HG03159 (cell line): ENCODE measurements around the gene GABBR1.

ENCODE experiments used
- ATAC-seq: cut with Tn5 transposase; IDR thresholded peaks from one replicate; pipeline ENCODE4 v1.9.1; 2021; ENCODE audit warnings: mild to moderate bottlenecking, moderate library complexity; ENCODE audit not compliant: unreplicated experiment

The GABBR1 gene

DNA sequence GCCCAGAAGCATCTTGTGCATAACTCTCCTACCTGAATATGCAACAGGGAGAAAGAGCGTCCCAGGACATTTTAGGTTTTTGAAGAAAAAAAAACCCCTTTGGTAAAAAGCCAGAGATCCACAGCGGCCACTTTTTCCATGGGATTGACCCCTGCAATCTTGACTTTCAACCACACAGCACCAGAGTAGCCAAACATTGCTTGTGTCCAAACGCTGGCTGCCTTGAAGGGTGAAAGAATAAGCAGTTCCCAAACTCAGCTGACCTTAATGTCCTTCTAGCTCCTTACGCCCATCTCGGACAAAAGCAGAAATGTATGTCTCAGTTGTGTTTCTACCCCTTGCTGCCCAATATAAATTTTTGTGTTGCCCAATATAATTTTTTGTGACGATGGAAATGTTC is 22.7 kb upstream of the GABBR1 start:
- ATAC-seq = no peak

DNA sequence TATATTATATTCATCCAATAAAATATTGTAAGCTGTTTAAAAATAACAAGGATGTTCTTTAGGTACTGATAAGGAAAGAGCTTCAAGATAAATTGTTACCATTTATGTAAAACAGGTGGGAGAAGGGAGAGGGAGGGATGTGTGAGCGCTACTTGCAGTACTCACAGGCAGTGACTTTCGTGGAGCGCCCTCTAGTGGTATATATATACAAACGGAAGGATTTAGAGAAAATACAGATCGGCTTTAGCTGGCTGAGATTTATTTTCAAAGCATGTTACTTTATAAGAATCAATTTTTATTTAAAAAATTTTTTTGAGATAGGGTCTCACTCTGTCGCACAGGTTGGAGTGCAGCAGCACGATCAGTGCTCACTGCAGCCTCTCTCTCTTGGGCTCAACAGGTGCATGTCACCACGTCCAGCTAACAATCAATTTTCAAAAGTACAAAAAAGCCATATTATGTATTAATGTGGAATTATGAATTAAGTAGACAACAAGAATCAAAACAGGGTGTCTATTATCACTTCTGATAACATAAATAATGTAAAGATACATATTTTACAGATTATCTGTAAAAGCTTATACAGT is 20.6 kb upstream of the GABBR1 start:
- no peak for ATAC-seq

DNA sequence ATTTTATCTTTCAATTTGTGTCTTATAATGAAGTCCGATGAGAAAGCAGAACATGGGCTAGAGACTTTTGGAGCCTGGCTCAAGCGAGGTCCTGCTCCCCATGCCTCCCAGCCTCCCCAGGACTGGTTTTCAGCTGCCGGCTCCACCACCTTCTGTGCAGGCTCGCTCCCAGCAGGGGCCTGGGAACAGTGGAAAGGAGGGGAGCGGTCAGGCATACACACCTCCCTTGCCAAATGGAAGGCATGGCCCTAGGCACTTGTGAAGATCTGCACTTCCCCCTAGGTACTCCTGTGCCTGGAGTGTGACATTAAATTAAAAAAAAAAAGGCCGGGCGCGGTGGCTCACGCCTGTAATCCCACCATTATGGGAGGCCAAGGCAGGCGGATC is 19.2 kb upstream of the GABBR1 start:
- no peak for ATAC-seq

DNA sequence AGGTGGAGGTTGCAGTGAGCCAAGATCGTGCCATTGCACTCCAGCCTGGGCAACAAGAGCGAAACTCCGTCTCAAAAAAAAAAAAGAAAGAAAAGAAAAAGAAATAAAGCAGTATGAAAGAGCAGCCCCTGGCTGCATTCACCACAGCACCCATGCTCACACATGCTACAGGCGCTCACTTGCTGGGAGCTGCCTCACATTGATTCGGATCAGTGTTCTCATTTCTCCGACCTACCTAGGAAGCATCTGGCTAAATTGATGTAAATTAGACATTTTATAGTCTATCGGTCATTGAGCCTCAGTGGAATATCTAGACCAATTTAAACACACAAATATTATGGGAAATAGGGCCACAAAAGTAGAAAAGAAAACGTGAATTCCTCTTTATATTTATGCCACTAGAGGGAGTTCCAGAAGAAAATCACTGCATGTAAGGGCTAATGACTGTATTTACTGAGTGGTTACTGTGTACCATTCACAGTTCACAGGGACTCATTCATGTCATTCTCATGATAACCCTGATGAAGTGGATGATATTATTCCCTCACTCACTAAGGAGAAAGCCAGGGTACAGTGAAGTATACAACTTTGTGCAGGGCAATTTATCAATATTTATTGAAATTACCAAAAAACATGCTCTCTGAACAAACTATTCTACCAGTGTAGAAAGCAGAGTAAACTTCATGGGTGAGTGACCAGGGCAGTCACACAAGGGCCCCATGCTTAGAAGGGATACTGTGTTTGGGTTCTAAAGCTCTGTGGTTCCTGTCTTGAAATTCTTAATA is 18.6 kb upstream of the GABBR1 start:
- ATAC-seq = no peak

DNA sequence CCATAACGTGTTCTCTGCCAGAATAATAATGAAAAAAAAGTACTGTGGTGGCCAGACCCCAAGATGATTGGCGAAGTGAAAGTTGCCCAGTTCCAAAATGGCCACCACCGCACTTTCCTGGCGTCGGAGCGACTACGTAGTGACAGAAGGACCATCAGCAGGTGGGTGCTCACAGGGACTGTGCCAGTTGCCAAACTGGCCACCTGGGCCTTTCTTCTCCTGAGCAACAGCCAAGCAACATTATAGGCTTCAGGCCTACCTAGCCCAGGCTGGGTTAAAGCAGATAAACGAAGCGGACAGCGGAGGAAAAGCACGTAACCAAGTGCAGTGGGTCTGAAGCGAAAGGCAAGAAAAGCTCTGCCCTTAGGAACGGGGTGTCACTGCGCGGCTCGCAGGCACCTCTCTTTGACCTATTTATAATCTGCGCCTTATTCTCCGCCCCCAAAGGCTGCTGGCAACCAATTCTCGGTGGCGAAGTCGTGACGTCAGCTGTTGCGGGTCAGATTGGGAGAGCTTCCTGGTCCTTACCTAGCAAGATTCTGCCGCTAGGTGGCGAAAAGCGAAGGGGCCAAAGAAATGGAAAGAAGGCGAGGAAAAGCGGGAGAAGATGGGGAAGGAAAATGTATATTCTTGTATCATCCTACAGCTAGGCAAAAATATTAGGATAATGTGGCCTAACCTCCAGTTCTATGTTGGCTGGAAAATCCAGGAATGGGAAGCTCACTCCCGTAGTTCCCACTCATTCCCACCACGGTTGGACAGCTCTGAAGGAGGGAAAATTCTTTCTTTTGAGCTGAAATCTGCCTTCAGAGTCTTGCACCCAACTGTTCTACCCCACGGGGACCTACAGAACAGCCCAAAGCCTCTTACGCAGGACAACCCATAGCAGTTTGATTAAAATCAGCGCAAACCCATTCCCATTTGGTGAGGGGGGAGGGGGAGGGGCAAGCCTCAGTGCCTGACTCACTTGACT is 17.0 kb upstream of the GABBR1 start:
- peak; percentile 95 for ATAC-seq

DNA sequence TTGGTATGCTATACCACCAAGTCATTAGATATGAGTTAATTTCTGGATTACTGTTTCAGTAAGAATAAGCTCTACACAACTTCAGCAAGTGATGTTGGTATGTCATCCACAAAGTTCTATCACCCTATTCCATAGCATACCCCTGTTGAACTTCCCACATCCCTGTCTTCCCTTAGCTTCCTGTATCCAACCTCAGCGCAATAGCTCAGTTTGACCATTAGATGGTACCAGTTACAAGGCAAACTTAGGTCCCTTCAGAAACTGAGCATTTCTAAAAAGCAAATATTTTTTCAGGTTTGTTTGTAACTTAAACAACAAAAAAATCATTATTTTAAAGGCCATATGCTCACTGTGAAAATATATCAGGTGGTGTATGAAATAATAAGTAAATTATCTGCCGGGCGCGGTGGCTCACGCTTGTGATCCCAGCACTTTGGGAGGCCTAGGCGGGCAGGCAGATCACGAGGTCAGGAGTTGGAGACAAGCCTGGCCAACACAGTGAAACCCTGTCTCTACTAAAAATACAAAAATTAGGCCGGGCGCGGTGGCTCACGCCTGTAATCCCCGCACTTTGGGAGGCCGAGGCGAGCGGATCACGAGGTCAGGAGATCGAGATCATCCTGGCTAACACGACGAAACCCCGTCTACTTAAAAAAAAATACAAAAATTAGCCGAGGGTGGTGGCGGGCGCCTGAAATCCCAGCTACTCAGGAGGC is 15.1 kb upstream of the GABBR1 start:
- ATAC-seq = no peak

DNA sequence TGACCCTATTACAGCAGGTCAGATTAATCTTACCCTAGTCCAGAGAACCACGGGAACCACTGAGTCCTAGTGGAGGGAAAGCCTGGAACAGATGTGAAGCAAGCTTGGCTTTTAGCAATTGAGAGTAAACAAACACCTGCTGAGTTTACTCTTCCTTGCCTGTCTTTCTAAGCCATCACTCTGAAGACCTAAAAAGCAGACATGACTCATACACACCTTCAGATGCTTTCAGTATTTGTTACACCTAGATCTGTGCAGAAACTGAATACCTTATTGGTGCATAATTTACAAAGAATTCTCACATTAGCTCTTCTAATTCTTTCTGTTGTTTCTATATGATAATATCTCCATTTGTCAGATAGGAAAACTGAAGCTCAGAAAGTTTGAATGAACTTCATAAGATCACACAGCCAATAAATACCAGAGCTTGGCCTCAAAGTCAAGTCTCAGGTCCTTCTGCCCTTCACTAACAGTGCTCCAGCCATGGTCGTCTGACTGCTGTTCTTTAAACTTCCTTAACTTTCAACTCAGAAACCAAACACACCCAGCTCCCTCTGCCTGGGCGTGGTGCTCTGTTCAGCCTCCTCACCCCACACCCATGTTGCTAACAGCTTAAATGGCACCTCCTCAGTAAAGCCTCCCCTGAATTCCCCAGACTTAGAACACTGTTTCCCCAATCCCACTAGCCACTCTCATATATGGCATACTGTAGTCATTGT is 8.6 kb upstream of the GABBR1 start:
- no peak for ATAC-seq

DNA sequence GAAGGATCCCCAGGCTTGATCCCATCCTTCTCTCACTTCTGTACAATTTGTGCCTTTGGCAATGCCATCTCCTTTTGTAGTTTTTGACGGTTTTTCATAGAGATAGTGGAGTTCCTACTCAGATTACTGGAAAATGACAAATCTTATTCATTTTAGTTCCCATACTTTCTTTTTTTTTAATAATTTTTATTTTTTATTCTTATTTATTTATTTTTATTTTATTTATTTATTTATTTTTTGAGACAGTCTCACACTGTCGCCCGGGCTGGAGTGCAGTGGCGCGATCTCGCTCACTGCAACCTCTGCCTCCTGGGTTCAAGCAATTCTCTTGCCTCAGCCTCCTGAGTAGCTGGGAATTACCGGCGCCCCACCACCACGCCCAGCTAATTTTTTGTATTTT is 4.3 kb upstream of the GABBR1 start:
- ATAC-seq = no peak

DNA sequence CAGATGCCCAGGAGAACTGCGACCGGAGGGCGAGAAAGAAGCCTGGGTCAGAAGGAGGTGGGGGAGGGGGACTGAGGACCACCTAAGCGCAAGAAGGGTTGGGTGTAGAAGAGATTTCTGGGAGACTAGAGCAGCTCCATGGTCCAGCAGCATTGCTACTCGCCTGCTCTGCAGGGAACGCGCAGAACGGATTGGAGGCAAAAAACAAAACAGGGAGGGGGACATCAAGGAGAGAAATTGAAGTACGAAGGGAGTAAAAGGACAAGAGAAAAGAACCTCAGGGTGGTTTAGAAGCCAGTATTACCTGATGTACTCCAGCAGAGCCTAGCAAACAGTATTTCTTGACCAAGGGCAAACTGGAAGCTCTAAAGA is 537 bp upstream of the GABBR1 start:
- no peak for ATAC-seq

DNA sequence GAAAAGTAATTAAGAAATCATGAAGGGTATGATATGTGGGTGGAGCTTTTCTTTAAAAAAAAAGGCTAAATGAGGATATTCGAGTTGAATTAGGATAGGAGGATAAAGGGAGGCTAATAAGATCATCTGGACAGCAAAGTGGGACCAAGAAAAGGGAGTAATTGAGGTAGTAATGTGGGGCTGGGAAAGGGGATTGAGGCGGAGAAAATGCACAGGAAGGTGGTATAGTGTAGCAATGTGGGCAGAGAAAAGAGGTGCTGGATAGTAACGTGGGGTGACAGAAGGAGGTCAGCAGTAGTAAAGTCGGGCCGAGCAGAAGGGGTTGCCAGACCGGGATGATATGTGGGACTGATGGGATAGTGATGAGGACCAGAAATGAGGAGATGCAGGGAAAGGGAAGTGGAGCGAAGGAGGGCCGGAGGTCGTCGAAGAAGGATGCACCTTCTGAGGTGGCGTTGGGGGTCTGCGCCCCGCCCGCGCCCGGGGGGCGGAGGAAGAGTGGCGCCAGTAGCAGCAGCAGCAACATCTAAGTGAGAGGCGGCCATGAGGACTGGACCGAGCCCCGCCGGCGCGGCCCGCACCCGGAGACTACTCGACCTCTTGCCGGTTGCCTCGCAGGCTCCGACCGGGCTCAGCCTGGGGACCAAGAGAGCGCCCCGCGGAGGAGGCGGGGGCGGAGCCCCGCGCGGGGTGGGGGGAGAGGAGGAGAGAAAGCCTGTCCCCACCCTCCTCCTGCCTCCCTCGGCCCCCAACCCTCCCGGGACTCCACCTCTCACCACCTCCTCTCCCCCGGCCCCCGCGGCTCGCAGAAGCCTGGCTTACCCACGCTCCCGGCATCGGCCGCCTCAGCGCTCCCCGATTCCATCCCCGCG is 887 bp downstream of the GABBR1 start:
- ATAC-seq = peak; percentile 26

DNA sequence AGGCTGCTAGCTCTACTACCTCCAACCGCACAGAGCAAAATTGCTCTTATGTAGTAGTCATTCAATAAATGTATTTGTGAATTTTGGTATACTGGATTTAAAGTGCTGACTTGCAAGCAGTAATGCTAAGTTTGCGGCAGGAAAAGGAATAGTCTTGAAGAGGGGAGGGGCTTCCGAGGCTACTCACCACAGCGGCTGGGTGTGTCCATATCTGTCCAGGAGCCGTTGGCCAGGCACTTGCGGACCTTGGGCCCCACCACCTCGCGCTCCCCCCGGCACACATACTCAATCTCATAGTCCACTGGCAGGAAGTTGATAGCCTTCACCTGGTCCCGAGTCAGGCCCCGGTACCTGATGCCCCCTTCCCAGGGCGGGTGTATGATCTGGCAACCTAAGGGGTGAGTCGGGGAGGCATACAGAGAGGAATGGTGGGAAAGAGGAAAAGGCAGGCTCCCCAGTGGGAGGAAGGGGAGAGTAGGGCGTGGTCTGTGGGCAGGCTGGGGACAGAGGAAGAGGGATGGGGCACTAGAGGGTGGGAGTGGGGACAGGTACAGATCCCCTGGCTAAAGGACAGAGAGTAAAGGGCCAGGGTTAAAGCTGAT is 1.7 kb downstream of the GABBR1 start:
- ATAC-seq = no peak

DNA sequence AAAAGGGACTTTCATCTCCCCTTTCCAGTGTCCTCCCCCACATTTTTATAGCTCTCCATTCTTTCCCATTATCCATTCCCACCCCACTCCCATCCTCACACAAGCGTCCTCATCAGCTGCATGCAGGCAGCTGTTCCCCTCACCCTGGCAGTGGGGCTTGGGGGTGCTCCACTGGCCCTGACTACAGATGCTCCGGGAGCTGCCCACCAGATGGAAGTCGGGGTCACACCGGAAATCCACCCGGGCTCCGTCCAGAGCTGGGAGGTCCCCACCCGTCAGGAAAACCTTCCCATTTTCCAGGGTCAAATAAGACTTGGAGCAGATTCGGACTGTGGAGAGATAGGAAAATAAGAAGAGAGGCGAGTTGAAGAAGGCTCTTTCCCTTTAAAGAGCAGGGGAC is 2.7 kb downstream of the GABBR1 start:
- no peak for ATAC-seq

DNA sequence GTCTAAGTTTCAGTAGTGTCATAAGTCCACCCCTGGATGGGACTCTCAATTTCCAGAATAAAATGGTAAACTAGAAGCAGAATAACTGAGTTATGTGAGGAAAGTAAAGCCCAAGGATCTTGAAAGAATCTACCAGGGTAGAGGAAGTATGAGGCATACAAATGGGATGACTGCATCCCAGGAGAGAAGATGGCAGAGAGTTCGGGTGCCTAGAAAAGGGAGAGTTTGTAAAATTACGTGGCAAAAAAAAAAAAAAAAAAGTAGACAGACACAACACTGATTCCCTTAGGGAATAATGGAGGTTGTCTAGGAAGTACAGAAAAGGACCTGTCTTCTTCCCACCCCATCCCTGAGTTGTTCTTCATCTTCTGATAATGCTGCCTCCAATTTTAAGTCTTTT is 3.4 kb downstream of the GABBR1 start:
- no peak for ATAC-seq

DNA sequence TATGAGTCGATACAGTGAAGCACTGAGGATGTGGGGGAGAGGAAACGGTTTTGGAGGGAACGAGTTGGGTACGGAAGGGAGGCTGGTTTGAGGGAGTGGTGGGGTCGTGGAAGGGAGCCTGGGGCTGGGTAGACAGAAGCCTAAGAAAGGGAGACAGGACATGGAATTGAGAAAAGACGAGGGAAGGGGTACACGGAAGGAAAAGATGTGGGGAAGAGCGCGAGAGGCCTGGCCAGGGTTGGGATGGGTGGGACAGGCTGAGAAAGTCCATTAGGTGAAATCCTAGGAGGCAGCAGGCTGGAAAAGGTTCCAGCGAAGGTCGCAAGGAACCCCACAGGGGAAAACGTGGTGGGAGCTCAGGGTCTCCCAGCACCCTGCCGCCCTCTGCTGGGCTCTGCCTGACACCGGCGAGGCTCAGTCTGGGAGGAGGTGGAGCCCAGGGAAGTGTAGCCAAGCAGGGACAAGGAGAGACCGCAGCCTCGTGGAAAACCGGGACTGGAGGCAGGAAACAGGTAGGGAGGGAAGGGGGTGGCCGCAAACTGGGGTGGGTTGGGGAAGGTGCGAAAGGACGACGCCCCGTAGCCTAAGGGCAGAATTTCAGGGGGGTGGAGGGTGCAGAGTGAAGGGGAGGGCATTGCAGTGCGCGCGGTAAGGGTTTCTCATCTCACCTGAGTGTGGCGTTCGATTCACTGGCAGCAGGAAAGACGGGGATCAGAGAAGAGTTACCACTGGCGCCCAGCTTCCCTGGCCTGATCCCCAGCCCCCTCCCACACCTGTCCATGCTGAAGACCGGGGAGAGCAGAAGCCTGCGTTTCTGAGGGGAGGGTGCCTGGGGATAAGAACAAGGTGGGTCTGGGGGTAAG is 4.3 kb downstream of the GABBR1 start:
- ATAC-seq = no peak

DNA sequence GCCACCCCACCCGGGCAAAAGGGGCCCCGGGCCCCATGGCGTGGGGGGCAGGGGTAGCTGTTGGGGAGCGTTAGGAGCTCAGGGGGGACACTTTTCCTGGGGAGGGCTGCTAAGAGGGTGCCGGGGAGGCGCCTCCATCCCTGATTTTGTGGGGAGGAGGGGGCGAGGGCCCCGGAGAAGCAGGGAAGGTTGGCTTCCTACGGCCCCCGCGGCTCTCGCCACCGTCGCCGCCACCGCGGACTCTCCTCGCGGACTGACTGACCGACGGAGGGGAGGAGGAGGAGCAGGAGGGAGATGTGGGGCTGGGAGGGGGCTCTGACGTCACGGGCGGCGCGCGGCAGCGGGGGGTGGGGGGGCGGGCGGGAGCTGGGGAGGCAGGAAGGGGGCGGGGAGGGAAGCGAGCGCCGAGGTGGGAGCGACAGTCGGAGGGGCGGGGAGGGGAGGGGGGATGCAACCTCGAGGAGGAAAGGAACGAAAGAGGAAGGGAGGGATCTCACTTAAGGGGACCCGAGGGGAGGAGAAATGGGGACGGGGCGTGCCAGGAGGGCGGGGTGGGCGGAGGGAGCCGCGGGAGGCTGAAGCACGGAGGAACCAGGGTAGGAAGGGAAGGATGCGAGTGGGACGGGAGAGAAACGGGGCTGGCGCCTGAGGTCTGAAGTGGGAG is 5.1 kb downstream of the GABBR1 start:
- no peak for ATAC-seq

DNA sequence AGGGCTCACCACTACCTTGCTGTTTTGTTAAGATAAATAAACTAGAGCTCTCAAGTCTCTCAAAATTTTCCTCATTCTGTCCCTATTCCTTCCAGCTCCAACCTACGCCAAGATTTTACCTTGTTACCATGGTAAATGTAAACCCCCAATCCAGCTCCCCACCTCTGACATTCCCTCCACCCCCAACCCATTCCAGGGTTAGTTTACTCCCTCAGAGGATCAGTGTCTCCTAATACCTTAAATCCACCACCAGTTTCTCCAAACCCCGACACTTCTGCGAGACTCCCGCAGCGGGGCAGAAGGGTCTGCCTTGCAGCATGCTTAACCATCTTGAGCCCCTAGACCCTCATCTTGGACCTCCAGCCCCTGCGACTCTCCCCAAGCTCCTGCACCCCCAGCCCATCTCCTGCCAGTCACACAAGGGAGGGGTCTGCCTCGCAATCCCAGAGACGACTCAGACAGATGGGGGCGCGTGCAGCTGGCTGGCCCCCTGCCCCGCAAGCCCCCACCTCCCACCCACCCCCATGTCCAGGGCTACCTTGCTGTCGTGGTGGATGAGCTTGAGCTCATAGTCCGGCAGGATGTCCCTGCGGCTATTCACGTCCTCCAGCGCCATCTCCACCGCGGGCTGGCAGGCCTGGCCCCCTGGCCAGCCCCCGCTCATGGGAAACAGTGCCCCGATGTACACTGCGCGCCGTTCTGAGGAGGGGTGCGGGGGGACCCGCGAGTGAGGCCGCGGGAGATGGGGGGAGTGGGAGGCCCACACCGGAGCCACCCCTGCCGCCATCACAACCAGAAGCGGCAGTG is 5.8 kb downstream of the GABBR1 start:
- ATAC-seq = no peak
